Endothelial cell of umbilical vein (primary cell): Measurements from ENCODE around the gene FBXL13. TPM values are rescaled to one million over a fixed set of nuclear protein-coding genes. Genes with fewer than 3 reads are reported as not detected.

Experiments used
- BruUV-seq: library from RNA; stranded (reverse); fragments of 400-500 nt; replicated peaks from 2 replicates; lab custom pipeline; 2021; lab: Mats Ljungman, UMichigan
- CTCF ChIA-PET: fragments of 300-600, 350-600 bp; sonication (Branson Sonifier 250); formaldehyde crosslinking; loops from one replicate; lab custom pipeline; 2021; ENCODE audit warnings: antibody characterized with exemption, inconsistent platforms; lab: Charles Lee
- POLR2A ChIA-PET: fragments of 300-600, 350-600 bp; sonication (Branson Sonifier 250); formaldehyde crosslinking; loops from one replicate; lab custom pipeline; 2021; ENCODE audit warnings: antibody characterized with exemption, inconsistent platforms; lab: Charles Lee
- DNase-seq: peaks from one replicate; pipeline ENCODE4 v3.0.0-alpha.2; 2011; ENCODE audit warnings: low read depth, low spot score
- FAIRE-seq: peaks from 2 replicates; lab custom pipeline; 2011; peaks lifted over from hg19 to GRCh38; lab: Jason Lieb, UNC
- H2AFZ ChIP-seq: 2 replicates; pipeline ENCODE4 v1.6.0; 2012; ENCODE audit warnings: low read depth, low read length, control low read depth, inconsistent platforms
- H3K27ac ChIP-seq: 2 replicates; pipeline ENCODE4 v1.5.1; 2011; ENCODE audit warnings: low read depth, mild to moderate bottlenecking, control low read depth, low read length, moderate library complexity; ENCODE audit not compliant: insufficient read depth
- H3K27me3 ChIP-seq, 2 experiments: 2 replicates each; pipeline versions ENCODE4 v1.6.0 to v1.6.1; 2011; ENCODE audit warnings: low read length in 2 of 2, mixed read lengths in 1 of 2; ENCODE audit not compliant: control insufficient read depth in 2 of 2, insufficient read depth in 2 of 2
- H3K36me3 ChIP-seq, 2 experiments: 2 replicates in 1 of 2; 3 replicates in 1 of 2; pipeline ENCODE4 v1.5.1; 2011; ENCODE audit warnings: low read length in 2 of 2, mild to moderate bottlenecking in 1 of 2, moderate library complexity in 1 of 2; ENCODE audit not compliant: control insufficient read depth in 2 of 2, insufficient read depth in 2 of 2; ENCODE audit errors: extremely low read depth in 1 of 2
- H3K4me1 ChIP-seq: 3 replicates; pipeline ENCODE4 v1.5.1; 2011; ENCODE audit warnings: mild to moderate bottlenecking, low read length; ENCODE audit not compliant: control insufficient read depth, insufficient read depth; ENCODE audit errors: extremely low read depth
- H3K4me2 ChIP-seq: 2 replicates; pipeline ENCODE4 v1.6.1; 2011; ENCODE audit warnings: low read length, control low read depth, mixed read lengths; ENCODE audit not compliant: insufficient read depth
- H3K4me3 ChIP-seq, 3 experiments: fragments of 200-600 bp in 1 of 3; sonication (generic), shearing (Covaris generic) in 1 of 3; replicated peaks in 1 of 3; 2 replicates each; pipeline ENCODE4 v1.5.1; 2011 to 2016; ENCODE audit warnings: control low read depth in 3 of 3, low read length in 3 of 3, mild to moderate bottlenecking in 2 of 3, inconsistent platforms in 1 of 3, low read depth in 1 of 3, moderate library complexity in 1 of 3; ENCODE audit not compliant: insufficient read depth in 1 of 3
- H3K79me2 ChIP-seq: 2 replicates; pipeline ENCODE4 v1.6.0; 2012; ENCODE audit warnings: low read length, inconsistent platforms; ENCODE audit not compliant: control insufficient read depth, insufficient read depth
- H3K9ac ChIP-seq: replicated peaks from 2 replicates; pipeline ENCODE3; 2011; ENCODE audit warnings: low read length, control low read depth; ENCODE audit not compliant: insufficient read depth; ENCODE audit errors: extremely low read depth
- H3K9me1 ChIP-seq: replicated peaks from 3 replicates; pipeline ENCODE4 v1.6.0; 2011; ENCODE audit warnings: mild to moderate bottlenecking, low read length; ENCODE audit not compliant: control insufficient read depth, insufficient read depth; ENCODE audit errors: extremely low read depth
- H3K9me3 ChIP-seq: replicated peaks from 2 replicates; pipeline ENCODE4 v1.5.1; 2012; ENCODE audit warnings: low read length, inconsistent platforms; ENCODE audit not compliant: control insufficient read depth, insufficient read depth
- H4K20me1 ChIP-seq: replicated peaks from 2 replicates; pipeline ENCODE3; 2011; ENCODE audit warnings: mild to moderate bottlenecking, low read length; ENCODE audit not compliant: control insufficient read depth, insufficient read depth; ENCODE audit errors: extremely low read depth
- CTCF ChIP-seq, 2 donors: IDR thresholded peaks; 1 replicate in 1 of 2; 2 replicates in 1 of 2; pipeline ENCODE4 v1.5.1; 2011; ENCODE audit warnings: low read length in 2 of 2, mild to moderate bottlenecking in 2 of 2, moderate library complexity in 2 of 2, control low read depth in 1 of 2, inconsistent platforms in 1 of 2, low read depth in 1 of 2; ENCODE audit not compliant: insufficient read depth in 1 of 2; ENCODE audit errors: extremely low read depth in 1 of 2
- EZH2 ChIP-seq: IDR thresholded peaks from 2 replicates; pipeline ENCODE4 v1.6.1; 2012; ENCODE audit warnings: borderline replicate concordance, low read depth, mild to moderate bottlenecking, moderate library complexity, low read length, inconsistent platforms; ENCODE audit not compliant: severe bottlenecking
- GATA2 ChIP-seq: IDR thresholded peaks from 2 replicates; pipeline ENCODE4 v1.7.0; 2011; ENCODE audit warnings: low read depth, mild to moderate bottlenecking, moderate library complexity, mixed read lengths, low read length; ENCODE audit not compliant: insufficient read length, insufficient read depth
- JUN ChIP-seq: IDR thresholded peaks from 2 replicates; pipeline ENCODE4 v1.6.1; 2011; ENCODE audit warnings: borderline replicate concordance, low read depth; ENCODE audit not compliant: insufficient read length, insufficient read depth
- MYC ChIP-seq: IDR thresholded peaks from one replicate; pipeline ENCODE4 v1.6.1; 2011; ENCODE audit warnings: mild to moderate bottlenecking, low read depth, low read length
- POLR2A ChIP-seq: IDR thresholded peaks from 2 replicates; pipeline ENCODE4 v1.6.1; 2012; ENCODE audit warnings: low read depth, mild to moderate bottlenecking, control low read depth, low read length
- POLR2AphosphoS5 ChIP-seq: IDR thresholded peaks from 2 replicates; pipeline ENCODE4 v1.6.1; 2012; ENCODE audit warnings: low read depth, mild to moderate bottlenecking, control low read depth, low read length, moderate library complexity; ENCODE audit not compliant: insufficient read depth
- dilution Hi-C: fragments of 300-500 bp; cut with MboI; formaldehyde crosslinking; loops from one replicate; pipeline ENCODE4 v1.15.0; 2019; ENCODE audit warnings: low sequenced_read_pairs; ENCODE audit not compliant: extremely low pct_ligation_motif_present
- intact Hi-C: fragments of 100-400 bp; cut with micrococcal nuclease; formaldehyde crosslinking; loops from one replicate; pipeline ENCODE4 v1.10.0; 2022
- polyA plus RNA-seq, 4 experiments: library from polyadenylated mRNA; depleted of rRNA in 3 of 4; stranded (reverse) in 3 of 4; unstranded in 1 of 4; fragments of >200 nt; gene quantifications; 2 replicates each; pipeline versions ENCODE4 v1.2.1 to v1.2.3, GENCODE V29; 2011 to 2012; ENCODE audit warnings: missing spikeins in 1 of 4
- total RNA-seq: library from RNA; stranded (reverse); gene quantifications from 2 replicates; pipeline ENCODE4 v1.2.3, GENCODE V29; 2021
- TF ChIP-seq, protein P1 (sequence below): IDR thresholded peaks from 2 replicates; pipeline ENCODE4 v1.6.1; 2011; ENCODE audit not compliant: insufficient read depth, insufficient read length

The FBXL13 gene
- total and polyA plus RNA-seq, 2 donors (not counting 3 experiments of a cell fraction or from before 2014, with no cell fraction given), result 3.9 to 4.6 TPM

DNA sequence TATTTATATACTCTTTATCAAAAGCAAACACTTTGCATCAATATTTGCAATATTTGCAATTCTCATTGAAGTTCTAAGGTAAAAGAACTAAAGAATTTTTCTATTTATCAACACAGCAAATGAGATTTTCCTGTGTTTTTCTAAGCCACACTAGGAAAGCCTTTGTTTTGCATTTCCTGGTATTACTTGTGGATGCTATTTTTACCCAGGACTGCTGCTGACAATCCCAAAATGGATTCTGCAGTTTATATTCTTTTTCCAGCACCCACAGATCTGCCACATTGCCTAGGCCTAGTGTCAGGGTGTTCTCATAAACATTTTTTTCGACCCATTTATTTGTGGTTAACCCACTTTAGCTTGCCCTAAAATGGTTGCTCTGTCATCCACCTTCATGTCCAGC, 135.9 kb downstream of the FBXL13 start:
- no peaks in the 10 kb centered on the region for H3K27me3 ChIP-seq
- CTCF ChIA-PET, result no interaction called here
- peaks cover 18% of the 10 kb centered on the region for H3K4me1 ChIP-seq
- BruUV-seq, result no TSS peak
- H3K9me3 ChIP-seq, result no peaks in the 10 kb centered on the region
- no peaks in the 10 kb centered on the region for H3K9me1 ChIP-seq
- H3K4me3 ChIP-seq, result no peak overlapping the region
- H4K20me1 ChIP-seq, result no peaks in the 10 kb centered on the region
- peak; percentile 70 for FAIRE-seq
- H3K27ac ChIP-seq, result peak overlapping the region; percentile 64
- peak overlapping the region; percentile 17 for H3K9ac ChIP-seq
- peak overlapping the region; percentile 76 for H2AFZ ChIP-seq
- dilution Hi-C loops, result no loop called here
- TF ChIP-seq, protein P1, sequence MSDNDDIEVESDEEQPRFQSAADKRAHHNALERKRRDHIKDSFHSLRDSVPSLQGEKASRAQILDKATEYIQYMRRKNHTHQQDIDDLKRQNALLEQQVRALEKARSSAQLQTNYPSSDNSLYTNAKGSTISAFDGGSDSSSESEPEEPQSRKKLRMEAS, result no peak
- TF ChIP-seq MYC (no peak), GATA2 (no peak), EZH2 (no peak), POLR2A (no peak), CTCF (IDR thresholded peaks at IDR 0.05; ENCODE audit: extremely low read depth in 1 of 2, insufficient read depth in 1 of 2, low read depth in 1 of 2, low read length in 2 of 2) (no peak), JUN (no peak), POLR2AphosphoS5 (no peak)
- DNase-seq, result peak; percentile 61
- peak overlapping the region; percentile 67 for H3K4me2 ChIP-seq
- H3K79me2 ChIP-seq, result no peaks in the 10 kb centered on the region
- intact Hi-C loops, result no loop called here
- no peaks in the 10 kb centered on the region for H3K36me3 ChIP-seq
- POLR2A ChIA-PET, result no interaction called here
